Liver (tissue), 3 donors: ENCODE measurements around the gene ZSCAN21.

Experiments used
- CTCF ChIP-seq: fragments of 150-350 bp; IDR thresholded peaks from 2 replicates; pipeline ENCODE4 v1.5.1; 2017; ENCODE audit warnings: improper control_type of control experiment, low read depth, low read length; ENCODE audit not compliant: missing input control
- EGR1 ChIP-seq, 2 donors: IDR thresholded peaks; 2 replicates each; pipeline ENCODE4 v1.6.1; 2016 to 2018; ENCODE audit warnings: antibody characterized with exemption in 2 of 2, low read depth in 2 of 2
- REST ChIP-seq: IDR thresholded peaks from 2 replicates; pipeline ENCODE4 v1.6.1; 2016; ENCODE audit warnings: antibody characterized with exemption, mild to moderate bottlenecking
- TAF1 ChIP-seq: conservative IDR thresholded peaks from 2 replicates; pipeline ENCODE4 v1.6.1; 2016; ENCODE audit warnings: antibody characterized with exemption, mild to moderate bottlenecking
- YY1 ChIP-seq: IDR thresholded peaks from 2 replicates; pipeline ENCODE4 v1.6.1; 2016; ENCODE audit warnings: antibody characterized with exemption, mild to moderate bottlenecking
- TF ChIP-seq, protein P1 (sequence below): IDR thresholded peaks from 2 replicates; pipeline ENCODE4 v1.6.1; 2016; ENCODE audit warnings: antibody characterized with exemption
- donor health status: healthy.
- donor health status: healthy.

GRCh38 chr7:100038326-100038725 lies 11.2 kb upstream of the ZSCAN21 start:
- TF ChIP-seq REST = no peak
- TF ChIP-seq, protein P1, sequence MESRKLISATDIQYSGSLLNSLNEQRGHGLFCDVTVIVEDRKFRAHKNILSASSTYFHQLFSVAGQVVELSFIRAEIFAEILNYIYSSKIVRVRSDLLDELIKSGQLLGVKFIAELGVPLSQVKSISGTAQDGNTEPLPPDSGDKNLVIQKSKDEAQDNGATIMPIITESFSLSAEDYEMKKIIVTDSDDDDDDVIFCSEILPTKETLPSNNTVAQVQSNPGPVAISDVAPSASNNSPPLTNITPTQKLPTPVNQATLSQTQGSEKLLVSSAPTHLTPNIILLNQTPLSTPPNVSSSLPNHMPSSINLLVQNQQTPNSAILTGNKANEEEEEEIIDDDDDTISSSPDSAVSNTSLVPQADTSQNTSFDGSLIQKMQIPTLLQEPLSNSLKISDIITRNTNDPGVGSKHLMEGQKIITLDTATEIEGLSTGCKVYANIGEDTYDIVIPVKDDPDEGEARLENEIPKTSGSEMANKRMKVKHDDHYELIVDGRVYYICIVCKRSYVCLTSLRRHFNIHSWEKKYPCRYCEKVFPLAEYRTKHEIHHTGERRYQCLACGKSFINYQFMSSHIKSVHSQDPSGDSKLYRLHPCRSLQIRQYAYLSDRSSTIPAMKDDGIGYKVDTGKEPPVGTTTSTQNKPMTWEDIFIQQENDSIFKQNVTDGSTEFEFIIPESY = no peak
- TF ChIP-seq CTCF = no peak
- TF ChIP-seq TAF1 = no peak
- TF ChIP-seq YY1 = no peak
- no peak for TF ChIP-seq EGR1 (IDR thresholded peaks at IDR 0.05; ENCODE audit: low read depth in 2 of 2)
